Vagina (tissue), 2 donors: ENCODE measurements around the gene ADAMTS2.

Experiments
- POLR2A ChIP-seq, 2 donors: fragments of 450-650 bp; IDR thresholded peaks; one replicate each; pipeline ENCODE4 v1.6.1; 2017; ENCODE audit warnings: antibody characterized with exemption in 2 of 2, mild to moderate bottlenecking in 2 of 2, moderate library complexity in 2 of 2
- TF ChIP-seq, protein P1 (sequence below), 3 experiments: fragments of 450-650 bp in 2 of 3; fragments of 200-600 bp in 1 of 3; sonication (generic) in 1 of 3; IDR thresholded peaks; one replicate each; pipeline ENCODE4 v1.5.1; 2017 to 2019; ENCODE audit warnings: antibody characterized with exemption in 3 of 3, mild to moderate bottlenecking in 2 of 3, moderate library complexity in 2 of 3

DNA sequence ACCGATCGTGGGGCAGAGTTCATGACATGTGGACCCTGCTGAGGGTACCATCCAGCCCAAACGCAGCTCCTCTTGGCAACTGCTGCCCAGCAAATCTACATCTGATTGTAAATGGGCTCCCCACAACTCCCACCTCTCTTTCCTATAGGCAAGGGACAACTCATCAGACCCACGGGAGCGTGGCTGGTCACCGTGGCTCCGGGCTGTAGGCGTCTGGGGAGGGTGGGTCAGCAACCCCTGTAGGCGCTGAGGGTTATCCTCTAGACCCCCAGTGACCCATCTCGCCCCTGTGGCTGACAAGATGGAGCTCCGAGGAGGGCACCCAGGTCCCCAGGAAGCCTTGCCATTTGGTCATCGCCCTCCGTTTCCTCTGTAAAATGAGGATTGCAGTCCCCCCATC is 162.7 kb downstream of the ADAMTS2 start:
- TF ChIP-seq, protein P1, sequence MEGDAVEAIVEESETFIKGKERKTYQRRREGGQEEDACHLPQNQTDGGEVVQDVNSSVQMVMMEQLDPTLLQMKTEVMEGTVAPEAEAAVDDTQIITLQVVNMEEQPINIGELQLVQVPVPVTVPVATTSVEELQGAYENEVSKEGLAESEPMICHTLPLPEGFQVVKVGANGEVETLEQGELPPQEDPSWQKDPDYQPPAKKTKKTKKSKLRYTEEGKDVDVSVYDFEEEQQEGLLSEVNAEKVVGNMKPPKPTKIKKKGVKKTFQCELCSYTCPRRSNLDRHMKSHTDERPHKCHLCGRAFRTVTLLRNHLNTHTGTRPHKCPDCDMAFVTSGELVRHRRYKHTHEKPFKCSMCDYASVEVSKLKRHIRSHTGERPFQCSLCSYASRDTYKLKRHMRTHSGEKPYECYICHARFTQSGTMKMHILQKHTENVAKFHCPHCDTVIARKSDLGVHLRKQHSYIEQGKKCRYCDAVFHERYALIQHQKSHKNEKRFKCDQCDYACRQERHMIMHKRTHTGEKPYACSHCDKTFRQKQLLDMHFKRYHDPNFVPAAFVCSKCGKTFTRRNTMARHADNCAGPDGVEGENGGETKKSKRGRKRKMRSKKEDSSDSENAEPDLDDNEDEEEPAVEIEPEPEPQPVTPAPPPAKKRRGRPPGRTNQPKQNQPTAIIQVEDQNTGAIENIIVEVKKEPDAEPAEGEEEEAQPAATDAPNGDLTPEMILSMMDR (IDR thresholded peaks at IDR 0.05): no peak
- no peak for TF ChIP-seq POLR2A (IDR thresholded peaks at IDR 0.05)
